Measurements from ENCODE around the gene PTGFRN.

DNA sequence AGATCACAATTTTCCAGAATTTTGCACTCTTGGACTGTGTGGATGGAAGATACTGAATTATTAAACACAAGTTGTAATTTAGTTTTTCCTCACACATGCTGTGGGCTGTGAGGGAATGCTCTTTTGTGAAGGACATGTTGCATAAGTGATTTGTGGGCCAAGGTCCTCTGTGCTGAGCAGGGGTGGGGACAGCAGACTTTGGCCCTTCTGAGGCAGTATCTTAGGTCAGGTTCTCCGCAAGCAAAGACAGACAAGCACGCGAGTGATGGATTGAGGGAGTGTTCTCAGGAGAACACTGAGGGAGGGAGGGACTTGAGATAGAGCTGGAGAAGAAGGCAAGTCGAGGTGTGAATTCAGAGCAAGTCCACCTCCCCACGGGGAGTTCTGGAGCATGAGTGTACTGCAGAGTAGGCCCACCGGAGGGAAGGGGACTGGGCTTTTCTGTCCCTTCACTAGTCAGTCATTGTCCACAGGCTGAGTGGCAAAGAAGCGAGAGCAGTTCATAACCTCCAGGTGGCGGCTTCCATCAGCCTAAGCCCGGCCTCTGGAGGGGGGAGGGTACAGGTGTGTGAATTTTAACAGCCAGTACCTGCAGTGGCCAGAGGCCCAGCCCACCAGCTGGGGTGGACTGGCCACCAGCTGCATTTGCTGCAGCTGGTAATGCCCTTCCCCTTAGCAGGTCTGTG is 72.7 kb downstream of the PTGFRN start:
- TF ChIP-seq, protein P1, sequence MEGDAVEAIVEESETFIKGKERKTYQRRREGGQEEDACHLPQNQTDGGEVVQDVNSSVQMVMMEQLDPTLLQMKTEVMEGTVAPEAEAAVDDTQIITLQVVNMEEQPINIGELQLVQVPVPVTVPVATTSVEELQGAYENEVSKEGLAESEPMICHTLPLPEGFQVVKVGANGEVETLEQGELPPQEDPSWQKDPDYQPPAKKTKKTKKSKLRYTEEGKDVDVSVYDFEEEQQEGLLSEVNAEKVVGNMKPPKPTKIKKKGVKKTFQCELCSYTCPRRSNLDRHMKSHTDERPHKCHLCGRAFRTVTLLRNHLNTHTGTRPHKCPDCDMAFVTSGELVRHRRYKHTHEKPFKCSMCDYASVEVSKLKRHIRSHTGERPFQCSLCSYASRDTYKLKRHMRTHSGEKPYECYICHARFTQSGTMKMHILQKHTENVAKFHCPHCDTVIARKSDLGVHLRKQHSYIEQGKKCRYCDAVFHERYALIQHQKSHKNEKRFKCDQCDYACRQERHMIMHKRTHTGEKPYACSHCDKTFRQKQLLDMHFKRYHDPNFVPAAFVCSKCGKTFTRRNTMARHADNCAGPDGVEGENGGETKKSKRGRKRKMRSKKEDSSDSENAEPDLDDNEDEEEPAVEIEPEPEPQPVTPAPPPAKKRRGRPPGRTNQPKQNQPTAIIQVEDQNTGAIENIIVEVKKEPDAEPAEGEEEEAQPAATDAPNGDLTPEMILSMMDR (optimal IDR thresholded peaks at IDR 0.05 in 1 of 3, IDR thresholded peaks at IDR 0.05 in 1 of 3, conservative IDR thresholded peaks at IDR 0.05 in 1 of 3; ENCODE audit: extremely low read depth in 1 of 3, insufficient read depth in 2 of 3, low read length in 3 of 3) = no peak
- no peak for TF ChIP-seq EZH2 (IDR thresholded peaks at IDR 0.05; ENCODE audit: low read length)

All from keratinocyte (primary cell).